B cell (primary cell): Measurements from ENCODE around the gene NOXA1. TPM values are rescaled to one million over a fixed set of nuclear protein-coding genes. Genes with fewer than 3 reads are reported as not detected.

Experiments
- ATAC-seq: fragments of 200-7000 bp; cut with Tn5 transposase; one replicate; pipeline ENCODE4 v1.10.0; 2021; ENCODE audit warnings: low read depth, mild to moderate bottlenecking, moderate number of reproducible peaks, moderate library complexity
- CTCF ChIA-PET: fragments of 350-600 bp; sonication (Branson Sonifier 250); formaldehyde crosslinking; loops from one replicate; lab custom pipeline; 2021; ENCODE audit warnings: antibody characterized with exemption, inconsistent platforms; lab: Charles Lee
- POLR2A ChIA-PET: fragments of 350-600 bp; sonication (Branson Sonifier 250); formaldehyde crosslinking; loops from one replicate; lab custom pipeline; 2021; ENCODE audit warnings: antibody characterized with exemption; lab: Charles Lee
- DNase-seq: peaks from one replicate; pipeline ENCODE4 v3.0.0; 2013
- H2AFZ ChIP-seq: 2 replicates; pipeline ENCODE4 v1.6.1; 2012; ENCODE audit warnings: mild to moderate bottlenecking, low read depth, low read length; ENCODE audit not compliant: insufficient read depth, poor library complexity, severe bottlenecking
- H3K27ac ChIP-seq, 2 donors: 1 replicate in 1 of 2; 2 replicates in 1 of 2; pipeline ENCODE4 v1.5.1; 2012 to 2013; ENCODE audit warnings: low read length in 2 of 2, mild to moderate bottlenecking in 2 of 2, moderate library complexity in 1 of 2
- H3K27me3 ChIP-seq, 4 experiments: fragments of 200-600 bp in 1 of 4; sonication (generic) in 1 of 4; replicated peaks in 1 of 4; 1 replicate in 2 of 4; 2 replicates in 2 of 4; pipeline versions ENCODE4 v1.6.1 to v1.7.0; 2013 to 2016; ENCODE audit warnings: low read length in 3 of 4, mild to moderate bottlenecking in 2 of 4, mixed read lengths in 1 of 4, moderate library complexity in 1 of 4; ENCODE audit not compliant: insufficient read depth in 4 of 4, control insufficient read depth in 3 of 4; ENCODE audit errors: control extremely low read depth in 1 of 4
- H3K36me3 ChIP-seq, 2 experiments: replicated peaks in 1 of 2; 1 replicate in 1 of 2; 2 replicates in 1 of 2; pipeline versions ENCODE4 v1.6.1 to v1.7.1; 2013; ENCODE audit warnings: low read length in 1 of 2; ENCODE audit not compliant: insufficient read depth in 2 of 2, control insufficient read depth in 1 of 2; ENCODE audit errors: control extremely low read depth in 1 of 2, extremely low read depth in 1 of 2
- H3K4me1 ChIP-seq, 2 donors: fragments of 200-600 bp in 1 of 2; sonication (generic) in 1 of 2; 1 replicate in 1 of 2; 2 replicates in 1 of 2; pipeline versions ENCODE4 v1.5.1 to v1.6.1; 2013 to 2017; ENCODE audit warnings: low read length in 2 of 2; ENCODE audit not compliant: control insufficient read depth in 2 of 2, insufficient read depth in 2 of 2
- H3K4me2 ChIP-seq: replicated peaks from 2 replicates; pipeline ENCODE3; 2012; ENCODE audit warnings: mild to moderate bottlenecking, low read depth, low read length; ENCODE audit not compliant: poor library complexity, severe bottlenecking
- H3K4me3 ChIP-seq, 5 experiments: fragments of 200-600 bp in 1 of 5; sonication (generic) in 1 of 5; 1 replicate in 3 of 5; 2 replicates in 2 of 5; pipeline versions ENCODE4 v1.5.1 to v1.7.0; 2011 to 2016; ENCODE audit warnings: low read length in 4 of 5, mild to moderate bottlenecking in 4 of 5, low read depth in 2 of 5, control low read depth in 1 of 5, moderate library complexity in 1 of 5; ENCODE audit not compliant: insufficient read depth in 1 of 5; ENCODE audit errors: control extremely low read depth in 1 of 5, extremely low read depth in 1 of 5
- H3K79me2 ChIP-seq: fragments of 200-600 bp; sonication (generic); one replicate; pipeline ENCODE4 v1.6.0; 2016; ENCODE audit warnings: low read length; ENCODE audit not compliant: control insufficient read depth, insufficient read depth
- H3K9ac ChIP-seq: fragments of 200-600 bp; sonication (generic); 2 replicates; pipeline ENCODE4 v1.6.1; 2017; ENCODE audit warnings: mild to moderate bottlenecking, low read length, moderate library complexity
- H3K9me3 ChIP-seq, 3 donors: one replicate each; pipeline versions ENCODE4 v1.6.1 to v1.7.1; 2013; ENCODE audit warnings: low read length in 2 of 3; ENCODE audit not compliant: control insufficient read depth in 2 of 3, insufficient read depth in 1 of 3; ENCODE audit errors: control extremely low read depth in 1 of 3
- H4K20me1 ChIP-seq: 2 replicates; pipeline ENCODE4 v1.6.0; 2012; ENCODE audit warnings: mild to moderate bottlenecking, low read length; ENCODE audit not compliant: insufficient read depth, control insufficient read depth, poor library complexity, severe bottlenecking
- H3K27ac Mint-ChIP-seq: one replicate; pipeline ENCODE4 v1.8.0; 2021; ENCODE audit warnings: mixed read lengths
- H3K27me3 Mint-ChIP-seq: one replicate; pipeline ENCODE4 v1.8.0; 2021; ENCODE audit warnings: mixed read lengths
- H3K4me1 Mint-ChIP-seq: one replicate; pipeline ENCODE4 v1.8.0; 2021; ENCODE audit warnings: mixed read lengths
- H3K4me3 Mint-ChIP-seq: one replicate; pipeline ENCODE4 v1.8.0; 2021; ENCODE audit warnings: mixed read lengths
- H3K9me3 Mint-ChIP-seq: one replicate; pipeline ENCODE4 v1.8.0; 2022; ENCODE audit warnings: mixed read lengths; ENCODE audit not compliant: insufficient read depth
- EZH2 ChIP-seq: IDR thresholded peaks from 2 replicates; pipeline ENCODE4 v1.6.1; 2012; ENCODE audit warnings: borderline replicate concordance, low read depth, mild to moderate bottlenecking, moderate library complexity, low read length; ENCODE audit not compliant: insufficient read depth, poor library complexity, severe bottlenecking
- WGBS: methylation state at CpG from one replicate; pipeline ENCODE4 v1.1.5; 2013; ENCODE audit warnings: missing lambda C conversion rate; ENCODE audit not compliant: insufficient coverage; 5-methylcytosine and 5-hydroxymethylcytosine counted together
- intact Hi-C: fragments of 100-400 bp; cut with micrococcal nuclease; formaldehyde crosslinking; loops from one replicate; pipeline ENCODE4 v1.10.0; 2022
- polyA plus RNA-seq: library from polyadenylated mRNA; depleted of rRNA; stranded (reverse); fragments of >200 nt; gene quantifications from 2 replicates; pipeline ENCODE4 v1.2.3, GENCODE V29; 2012
- total RNA-seq, 2 donors: library from RNA; stranded (reverse); fragments of 120-200 nt in 1 of 2; gene quantifications; 1 replicate in 1 of 2; 2 replicates in 1 of 2; pipeline versions ENCODE4 v1.2.3 to v1.2.4, GENCODE V29; 2013 to 2022
- TF ChIP-seq, protein P1 (sequence below): fragments of 200-600 bp; IDR thresholded peaks from one replicate; pipeline ENCODE4 v1.8.0; 2022; ENCODE audit warnings: antibody characterized with exemption, mild to moderate bottlenecking

The NOXA1 gene
- total and polyA plus RNA-seq, 2 donors (not counting 1 experiment from before 2014, with no cell fraction given) = 5.7 to 7.7 TPM

DNA sequence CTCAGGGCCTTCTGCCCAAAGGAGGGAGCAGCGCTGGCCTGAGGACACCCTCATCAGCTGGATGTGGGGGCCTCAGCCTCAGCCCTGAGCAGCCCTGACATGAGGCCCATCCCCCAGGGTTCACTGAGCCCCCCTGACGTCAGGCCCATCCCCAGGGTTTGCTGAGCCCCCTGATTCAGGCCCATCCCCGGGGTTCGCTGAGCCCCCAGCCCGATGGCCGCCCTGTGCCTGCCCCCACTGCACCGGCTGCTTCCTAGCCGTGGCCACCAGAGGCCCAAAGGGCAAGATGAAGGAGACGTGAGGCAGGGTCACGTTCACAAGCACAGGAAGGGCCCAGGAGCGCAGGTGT, 55.4 kb downstream of the NOXA1 start:
- Histone ChIP-seq H3K27me3 (no peaks in the 10 kb centered on the region), H2AFZ (no peak overlapping the region), H3K4me3 (no peak overlapping the region), H3K9ac (no peak overlapping the region), H3K27ac (no peak overlapping the region), H4K20me1 (no peaks in the 10 kb centered on the region), H3K79me2 (no peaks in the 10 kb centered on the region), H3K36me3 (no peaks in the 10 kb centered on the region), H3K4me1 (no peaks in the 10 kb centered on the region), H3K4me2 (no peak overlapping the region), H3K9me3 (peaks cover 1 to 23% (median 13%) of the 10 kb centered on the region in 3 donors)
- Mint-ChIP-seq H3K4me1 (no peaks in the 10 kb centered on the region), H3K9me3 (peaks cover 11% of the 10 kb centered on the region), H3K4me3 (no peak overlapping the region), H3K27me3 (no peaks in the 10 kb centered on the region), H3K27ac (no peak overlapping the region)
- ATAC-seq (no peak), DNase-seq (no peak)
- POLR2A ChIA-PET = no interaction called here
- CTCF ChIA-PET = no interaction called here
- intact Hi-C loops = no loop called here
- no peak for TF ChIP-seq EZH2
- TF ChIP-seq, protein P1, sequence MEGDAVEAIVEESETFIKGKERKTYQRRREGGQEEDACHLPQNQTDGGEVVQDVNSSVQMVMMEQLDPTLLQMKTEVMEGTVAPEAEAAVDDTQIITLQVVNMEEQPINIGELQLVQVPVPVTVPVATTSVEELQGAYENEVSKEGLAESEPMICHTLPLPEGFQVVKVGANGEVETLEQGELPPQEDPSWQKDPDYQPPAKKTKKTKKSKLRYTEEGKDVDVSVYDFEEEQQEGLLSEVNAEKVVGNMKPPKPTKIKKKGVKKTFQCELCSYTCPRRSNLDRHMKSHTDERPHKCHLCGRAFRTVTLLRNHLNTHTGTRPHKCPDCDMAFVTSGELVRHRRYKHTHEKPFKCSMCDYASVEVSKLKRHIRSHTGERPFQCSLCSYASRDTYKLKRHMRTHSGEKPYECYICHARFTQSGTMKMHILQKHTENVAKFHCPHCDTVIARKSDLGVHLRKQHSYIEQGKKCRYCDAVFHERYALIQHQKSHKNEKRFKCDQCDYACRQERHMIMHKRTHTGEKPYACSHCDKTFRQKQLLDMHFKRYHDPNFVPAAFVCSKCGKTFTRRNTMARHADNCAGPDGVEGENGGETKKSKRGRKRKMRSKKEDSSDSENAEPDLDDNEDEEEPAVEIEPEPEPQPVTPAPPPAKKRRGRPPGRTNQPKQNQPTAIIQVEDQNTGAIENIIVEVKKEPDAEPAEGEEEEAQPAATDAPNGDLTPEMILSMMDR = no peak
- 94% methylated on average over 11 of the region's 11 CpGs for WGBS

- Mint-ChIP-seq H3K27me3 (no peaks in the 10 kb centered on the region), H3K4me1 (no peaks in the 10 kb centered on the region), H3K4me3 (no peak overlapping the region), H3K9me3 (peaks cover 10% of the 10 kb centered on the region), H3K27ac (no peak overlapping the region)
- Histone ChIP-seq H3K79me2 (no peaks in the 10 kb centered on the region), H3K27me3 (no peaks in the 10 kb centered on the region), H3K4me1 (no peaks in the 10 kb centered on the region), H4K20me1 (no peaks in the 10 kb centered on the region), H3K36me3 (no peaks in the 10 kb centered on the region), H3K27ac (no peak overlapping the region), H2AFZ (no peak overlapping the region), H3K9ac (no peak overlapping the region), H3K9me3 (peaks cover 1 to 19% (median 13%) of the 10 kb centered on the region in 3 donors), H3K4me2 (no peak overlapping the region), H3K4me3 (no peak overlapping the region)
- CTCF ChIA-PET = no interaction called here
- ATAC-seq (no peak), DNase-seq (no peak)
- WGBS = 94% methylated on average over 33 of the region's 36 CpGs
- POLR2A ChIA-PET = no interaction called here
- intact Hi-C loops = no loop called here
- TF ChIP-seq EZH2 = no peak
- TF ChIP-seq, protein P1 = no peak
Observed at GRCh38 chr9:137478962-137479861, 56.0 kb downstream of the NOXA1 start.
